HG03095 (cell line): Measurements from ENCODE around the gene GRIN1.
A peak's percentile ranks its signal among the peaks of the same experiment; 100 is the strongest.
"Not testable (repeated sequence)": the region's sequence is repeated elsewhere in the genome, so short reads cannot be mapped to it uniquely, and the experiment has no call there.

Source experiments
- ATAC-seq: cut with Tn5 transposase; IDR thresholded peaks from one replicate; pipeline ENCODE4 v1.9.1; 2021; ENCODE audit warnings: moderate library complexity; ENCODE audit not compliant: unreplicated experiment

GRIN1 gene

GRCh38 chr9:137110911-137111787 lies 27.8 kb upstream of the GRIN1 start:
- ATAC-seq, result no peak

GRCh38 chr9:137111788-137112563 lies 27.0 kb upstream of the GRIN1 start:
- no peak for ATAC-seq

- no peak for ATAC-seq
These were observed 26.2 kb upstream of the GRIN1 start for GRCh38 chr9:137112564-137113384.

GRCh38 chr9:137113385-137114159 lies 25.4 kb upstream of the GRIN1 start:
- ATAC-seq, result no peak

- peak; percentile 7 for ATAC-seq
These were observed 24.7 kb upstream of the GRIN1 start for GRCh38 chr9:137114220-137114612.

GRCh38 chr9:137114613-137115393 lies 24.2 kb upstream of the GRIN1 start, which contains the start of gene DPP7:
Gene DPP7, minus strand, starts transcription at chr9:137114733. Its CDS starts 20 bp downstream, at chr9:137114713.
- peak; percentile 53 for ATAC-seq

GRCh38 chr9:137115394-137116026 lies 23.4 kb upstream of the GRIN1 start:
- no peak for ATAC-seq

- ATAC-seq, result no peak
These were observed 22.9 kb upstream of the GRIN1 start for GRCh38 chr9:137116027-137116507.

GRCh38 chr9:137116728-137117127 lies 22.2 kb upstream of the GRIN1 start:
- ATAC-seq, result no peak

- no peak for ATAC-seq
These were observed 21.7 kb upstream of the GRIN1 start for GRCh38 chr9:137117269-137117731.

- ATAC-seq, result not testable (repeated sequence)
These were observed 20.8 kb upstream of the GRIN1 start for GRCh38 chr9:137118092-137118603.

- ATAC-seq, result not testable (repeated sequence)
These were observed 16.8 kb upstream of the GRIN1 start for GRCh38 chr9:137121927-137122795.

GRCh38 chr9:137122796-137123467 lies 16.0 kb upstream of the GRIN1 start:
- not testable (repeated sequence) for ATAC-seq

GRCh38 chr9:137123468-137123837 lies 15.5 kb upstream of the GRIN1 start:
- ATAC-seq, result no peak

GRCh38 chr9:137123952-137124462 lies 14.9 kb upstream of the GRIN1 start:
- ATAC-seq, result not testable (repeated sequence)

- no peak for ATAC-seq
These were observed 12.2 kb upstream of the GRIN1 start for GRCh38 chr9:137126786-137127185.
